Panc1 (cell line): ENCODE measurements around the gene U2SURP. TPM values are rescaled to one million over a fixed set of nuclear protein-coding genes. Genes with fewer than 3 reads are reported as not detected.

Experiments
- ATAC-seq: fragments of 200-7000 bp; cut with Tn5 transposase; 2 replicates; pipeline ENCODE4 v1.9.1; 2020; ENCODE audit warnings: mild to moderate bottlenecking, moderate library complexity
- BruUV-seq: library from RNA; stranded (reverse); fragments of 400-500 nt; replicated peaks from 2 replicates; lab custom pipeline; 2021; lab: Mats Ljungman, UMichigan
- CTCF ChIA-PET: fragments of 300-600 bp; sonication (Branson Sonifier 250); formaldehyde crosslinking; loops from one replicate; lab custom pipeline; 2022; ENCODE audit warnings: antibody characterized with exemption; lab: Charles Lee
- POLR2A ChIA-PET: fragments of 300-600 bp; sonication (Branson Sonifier 250); formaldehyde crosslinking; loops from one replicate; lab custom pipeline; 2022; ENCODE audit warnings: antibody characterized with exemption; lab: Charles Lee
- DNase-seq: peaks from one replicate; pipeline ENCODE4 v3.0.0-alpha.2; 2010; ENCODE audit warnings: low read depth, low spot score
- H3K27ac ChIP-seq: 2 replicates; pipeline ENCODE4 v1.5.1; 2011; ENCODE audit warnings: mild to moderate bottlenecking, low read length, inconsistent platforms
- H3K27me3 ChIP-seq: fragments of 200-500 bp; sonication (Bioruptor generic); 2 replicates; pipeline ENCODE4 v1.6.0; 2014; ENCODE audit warnings: low read length, inconsistent platforms; ENCODE audit not compliant: control insufficient read depth, insufficient read depth
- H3K36me3 ChIP-seq: fragments of 200-500 bp; sonication (Bioruptor generic); 2 replicates; pipeline ENCODE4 v1.5.1; 2014; ENCODE audit warnings: inconsistent platforms, mild to moderate bottlenecking, low read length, moderate library complexity; ENCODE audit not compliant: control insufficient read depth, insufficient read depth
- H3K4me1 ChIP-seq: 2 replicates; pipeline ENCODE4 v1.5.1; 2011; ENCODE audit warnings: inconsistent platforms, mild to moderate bottlenecking, low read length, moderate library complexity; ENCODE audit not compliant: control insufficient read depth, insufficient read depth
- H3K4me3 ChIP-seq, 2 experiments: 2 replicates each; pipeline ENCODE4 v1.5.1; 2011 to 2012; ENCODE audit warnings: low read depth in 2 of 2, low read length in 2 of 2, mild to moderate bottlenecking in 2 of 2, inconsistent platforms in 1 of 2, moderate library complexity in 1 of 2
- H3K9me3 ChIP-seq: fragments of 200-500 bp; sonication (Bioruptor generic); 2 replicates; pipeline ENCODE4 v1.5.1; 2014; ENCODE audit warnings: low read depth, mild to moderate bottlenecking, inconsistent platforms, low read length, moderate library complexity; ENCODE audit not compliant: control insufficient read depth, insufficient read depth
- POLR2AphosphoS5 ChIP-seq: IDR thresholded peaks from 2 replicates; pipeline ENCODE4 v1.6.1; 2012; ENCODE audit warnings: mild to moderate bottlenecking, low read depth, low read length, moderate library complexity
- SIN3A ChIP-seq: IDR thresholded peaks from 2 replicates; pipeline ENCODE4 v1.6.1; 2012; ENCODE audit warnings: low read depth, mild to moderate bottlenecking, low read length, moderate library complexity, borderline replicate concordance; ENCODE audit not compliant: insufficient read depth
- TCF7L2 ChIP-seq: IDR thresholded peaks from 2 replicates; pipeline ENCODE4 v1.6.1; 2011; ENCODE audit warnings: mild to moderate bottlenecking, low read depth, low read length, inconsistent platforms
- in situ Hi-C: cut with HindIII; loops from 2 replicates; pipeline ENCODE4 v1.10.0; 2016; ENCODE audit warnings: low sequenced_read_pairs, low pct_unique_long_range_greater_than_20kb
- intact Hi-C: fragments of 100-400 bp; cut with micrococcal nuclease; formaldehyde crosslinking; loops from one replicate; pipeline ENCODE4 v1.10.0; 2022; ENCODE audit not compliant: unreplicated experiment
- total RNA-seq: library from RNA; stranded (reverse); gene quantifications from one replicate; pipeline ENCODE4 v1.2.1, GENCODE V29; 2021; ENCODE audit not compliant: unreplicated experiment
- TF ChIP-seq, protein P1 (sequence below): fragments of 450-650 bp; IDR thresholded peaks from 2 replicates; pipeline ENCODE4 v1.5.1; 2017; ENCODE audit warnings: mild to moderate bottlenecking
- TF ChIP-seq, protein P2 (sequence below), 2 experiments: IDR thresholded peaks; 2 replicates each; pipeline ENCODE4 v1.6.1; 2011 to 2012; ENCODE audit warnings: low read depth in 2 of 2, control low read depth in 1 of 2, low read length in 1 of 2, mild to moderate bottlenecking in 1 of 2, moderate library complexity in 1 of 2; ENCODE audit not compliant: insufficient read depth in 1 of 2

Gene U2SURP
- total RNA-seq, 1 experiment from 2014 or later: 135 TPM

DNA sequence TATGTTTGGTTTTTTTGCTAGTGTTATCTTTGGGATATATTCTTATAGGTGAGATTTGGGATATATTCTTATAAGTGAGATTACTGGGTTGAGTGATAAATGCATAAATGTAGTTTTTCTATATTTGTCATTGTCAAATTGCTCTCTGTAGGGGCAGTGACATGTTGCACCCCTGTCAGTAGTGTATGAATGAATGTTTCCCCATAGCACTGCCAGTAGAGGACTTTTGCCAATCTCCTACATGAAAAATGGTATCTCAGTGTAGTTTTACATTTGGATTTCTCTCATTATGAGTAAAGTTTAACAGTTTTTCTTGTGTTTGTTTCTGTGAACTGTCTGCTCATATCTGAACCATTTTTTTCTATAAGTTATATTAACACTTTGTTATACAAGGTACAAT is 13.6 kb downstream of the U2SURP start:
- H3K4me3 ChIP-seq: no peak overlapping the region
- H3K9me3 ChIP-seq: no peaks in the 10 kb centered on the region
- intact Hi-C loops: no loop called here
- H3K27me3 ChIP-seq: no peaks in the 10 kb centered on the region
- BruUV-seq: no TSS peak
- TF ChIP-seq TCF7L2: no peak
- TF ChIP-seq, protein P1, sequence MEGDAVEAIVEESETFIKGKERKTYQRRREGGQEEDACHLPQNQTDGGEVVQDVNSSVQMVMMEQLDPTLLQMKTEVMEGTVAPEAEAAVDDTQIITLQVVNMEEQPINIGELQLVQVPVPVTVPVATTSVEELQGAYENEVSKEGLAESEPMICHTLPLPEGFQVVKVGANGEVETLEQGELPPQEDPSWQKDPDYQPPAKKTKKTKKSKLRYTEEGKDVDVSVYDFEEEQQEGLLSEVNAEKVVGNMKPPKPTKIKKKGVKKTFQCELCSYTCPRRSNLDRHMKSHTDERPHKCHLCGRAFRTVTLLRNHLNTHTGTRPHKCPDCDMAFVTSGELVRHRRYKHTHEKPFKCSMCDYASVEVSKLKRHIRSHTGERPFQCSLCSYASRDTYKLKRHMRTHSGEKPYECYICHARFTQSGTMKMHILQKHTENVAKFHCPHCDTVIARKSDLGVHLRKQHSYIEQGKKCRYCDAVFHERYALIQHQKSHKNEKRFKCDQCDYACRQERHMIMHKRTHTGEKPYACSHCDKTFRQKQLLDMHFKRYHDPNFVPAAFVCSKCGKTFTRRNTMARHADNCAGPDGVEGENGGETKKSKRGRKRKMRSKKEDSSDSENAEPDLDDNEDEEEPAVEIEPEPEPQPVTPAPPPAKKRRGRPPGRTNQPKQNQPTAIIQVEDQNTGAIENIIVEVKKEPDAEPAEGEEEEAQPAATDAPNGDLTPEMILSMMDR: no peak
- no peak for TF ChIP-seq POLR2AphosphoS5
- TF ChIP-seq, protein P2, sequence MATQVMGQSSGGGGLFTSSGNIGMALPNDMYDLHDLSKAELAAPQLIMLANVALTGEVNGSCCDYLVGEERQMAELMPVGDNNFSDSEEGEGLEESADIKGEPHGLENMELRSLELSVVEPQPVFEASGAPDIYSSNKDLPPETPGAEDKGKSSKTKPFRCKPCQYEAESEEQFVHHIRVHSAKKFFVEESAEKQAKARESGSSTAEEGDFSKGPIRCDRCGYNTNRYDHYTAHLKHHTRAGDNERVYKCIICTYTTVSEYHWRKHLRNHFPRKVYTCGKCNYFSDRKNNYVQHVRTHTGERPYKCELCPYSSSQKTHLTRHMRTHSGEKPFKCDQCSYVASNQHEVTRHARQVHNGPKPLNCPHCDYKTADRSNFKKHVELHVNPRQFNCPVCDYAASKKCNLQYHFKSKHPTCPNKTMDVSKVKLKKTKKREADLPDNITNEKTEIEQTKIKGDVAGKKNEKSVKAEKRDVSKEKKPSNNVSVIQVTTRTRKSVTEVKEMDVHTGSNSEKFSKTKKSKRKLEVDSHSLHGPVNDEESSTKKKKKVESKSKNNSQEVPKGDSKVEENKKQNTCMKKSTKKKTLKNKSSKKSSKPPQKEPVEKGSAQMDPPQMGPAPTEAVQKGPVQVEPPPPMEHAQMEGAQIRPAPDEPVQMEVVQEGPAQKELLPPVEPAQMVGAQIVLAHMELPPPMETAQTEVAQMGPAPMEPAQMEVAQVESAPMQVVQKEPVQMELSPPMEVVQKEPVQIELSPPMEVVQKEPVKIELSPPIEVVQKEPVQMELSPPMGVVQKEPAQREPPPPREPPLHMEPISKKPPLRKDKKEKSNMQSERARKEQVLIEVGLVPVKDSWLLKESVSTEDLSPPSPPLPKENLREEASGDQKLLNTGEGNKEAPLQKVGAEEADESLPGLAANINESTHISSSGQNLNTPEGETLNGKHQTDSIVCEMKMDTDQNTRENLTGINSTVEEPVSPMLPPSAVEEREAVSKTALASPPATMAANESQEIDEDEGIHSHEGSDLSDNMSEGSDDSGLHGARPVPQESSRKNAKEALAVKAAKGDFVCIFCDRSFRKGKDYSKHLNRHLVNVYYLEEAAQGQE (IDR thresholded peaks at IDR 0.05; ENCODE audit: insufficient read depth in 1 of 2, low read depth in 2 of 2, low read length in 1 of 2): no peak
- TF ChIP-seq SIN3A: no peak
- ATAC-seq (no peak), DNase-seq (no peak)
- H3K27ac ChIP-seq: no peak overlapping the region
- in situ Hi-C loops: no loop called here
- peaks cover 4% of the 10 kb centered on the region; the same call in 1 of the 2 replicates for H3K4me1 ChIP-seq
- peaks cover 24% of the 10 kb centered on the region for H3K36me3 ChIP-seq
- ChIA-PET CTCF (no interaction called here), POLR2A (no interaction called here)

DNA sequence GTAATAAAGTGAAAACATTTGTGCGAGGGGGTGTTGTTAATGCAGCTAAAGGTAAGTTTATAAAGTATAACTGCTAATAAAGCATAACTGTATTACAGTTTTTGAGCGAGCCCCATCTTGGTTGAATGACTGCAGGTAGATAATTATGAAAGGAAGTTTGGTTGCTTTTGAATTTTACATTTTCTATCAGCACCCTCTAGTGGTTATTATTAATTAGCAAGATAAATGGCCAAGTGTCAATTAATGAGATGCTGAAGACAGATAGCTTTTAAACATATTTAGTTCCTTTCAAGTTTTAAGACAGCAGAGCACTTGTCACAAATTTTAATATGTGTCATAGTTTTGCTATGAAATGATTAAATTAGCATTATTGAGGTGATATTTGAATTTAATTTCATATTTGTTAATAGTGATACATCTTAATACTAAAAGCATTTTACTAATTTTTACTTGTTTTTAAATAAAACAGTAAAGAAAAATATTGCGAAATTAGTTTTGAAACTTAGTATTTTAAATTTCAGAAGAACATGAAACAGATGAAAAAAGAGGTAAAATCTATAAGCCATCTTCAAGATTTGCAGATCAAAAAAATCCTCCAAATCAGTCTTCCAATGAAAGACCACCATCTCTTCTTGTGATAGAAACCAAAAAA is 15.1 kb downstream of the U2SURP start:
- Histone ChIP-seq H3K27me3 (no peaks in the 10 kb centered on the region), H3K36me3 (peaks cover 34% of the 10 kb centered on the region), H3K27ac (no peak overlapping the region), H3K9me3 (no peaks in the 10 kb centered on the region), H3K4me3 (no peak overlapping the region), H3K4me1 (no peaks in the 10 kb centered on the region)
- ATAC-seq (no peak), DNase-seq (no peak)
- in situ Hi-C loops: no loop called here
- TF ChIP-seq TCF7L2: no peak
- TF ChIP-seq, protein P1: peak; percentile 65; the same call in 1 of the 2 replicates
- ChIA-PET CTCF (no interaction called here), POLR2A (no interaction called here)
- intact Hi-C loops: no loop called here
- BruUV-seq: TSS peak; percentile 1
